Activated naive CD8-positive, alpha-beta T cell treated with anti-CD3 and anti-CD28 coated beads for 36 hours (primary cell): ENCODE data around the gene ACAP3. TPM values are rescaled to one million over a fixed set of nuclear protein-coding genes. Genes with fewer than 3 reads are reported as not detected.

Experiments
- DNase-seq: peaks from one replicate; pipeline ENCODE4 v3.0.0; 2021
- H3K27ac Mint-ChIP-seq: one replicate; pipeline ENCODE4 v1.8.0; 2022; ENCODE audit warnings: mild to moderate bottlenecking, moderate library complexity, mixed read lengths
- H3K27me3 Mint-ChIP-seq: one replicate; pipeline ENCODE4 v1.8.0; 2022; ENCODE audit warnings: mild to moderate bottlenecking, mixed read lengths
- H3K36me3 Mint-ChIP-seq: one replicate; pipeline ENCODE4 v1.8.0; 2021; ENCODE audit warnings: mild to moderate bottlenecking, mixed read lengths
- H3K4me1 Mint-ChIP-seq: one replicate; pipeline ENCODE4 v1.8.0; 2021; ENCODE audit warnings: mixed read lengths
- H3K4me3 Mint-ChIP-seq: one replicate; pipeline ENCODE4 v1.8.0; 2022; ENCODE audit warnings: mild to moderate bottlenecking, moderate library complexity, mixed read lengths
- H3K9me3 Mint-ChIP-seq: one replicate; pipeline ENCODE4 v1.8.0; 2022; ENCODE audit warnings: mixed read lengths
- total RNA-seq, 2 experiments: library from RNA; stranded (reverse); gene quantifications; one replicate each; pipeline ENCODE4 v1.2.3, GENCODE V29; 2021

ACAP3 gene
- total RNA-seq, 2 experiments from 2014 or later, result 26.6 to 28.4 TPM

- H3K4me1 Mint-ChIP-seq, result peaks cover 20% of the 10 kb centered on the region
- H3K36me3 Mint-ChIP-seq, result no peaks in the 10 kb centered on the region
- no peaks in the 10 kb centered on the region for H3K9me3 Mint-ChIP-seq
- peak overlapping the region; percentile 70 for H3K27ac Mint-ChIP-seq
- peak; percentile 82 for DNase-seq
- H3K27me3 Mint-ChIP-seq, result no peaks in the 10 kb centered on the region
- peak overlapping the region; percentile 85 for H3K4me3 Mint-ChIP-seq
Measured at GRCh38 chr1:1305300-1306069, 2.2 kb downstream of the ACAP3 start.

GRCh38 chr1:1304331-1305299 is 3.1 kb downstream of the ACAP3 start:
- H3K36me3 Mint-ChIP-seq, result no peaks in the 10 kb centered on the region
- no peaks in the 10 kb centered on the region for H3K9me3 Mint-ChIP-seq
- DNase-seq, result no peak
- H3K4me3 Mint-ChIP-seq, result peak overlapping the region; percentile 85
- no peaks in the 10 kb centered on the region for H3K27me3 Mint-ChIP-seq
- no peak overlapping the region for H3K27ac Mint-ChIP-seq
- peaks cover 20% of the 10 kb centered on the region for H3K4me1 Mint-ChIP-seq

GRCh38 chr1:1303736-1304135 is 4.0 kb downstream of the ACAP3 start:
- H3K27ac Mint-ChIP-seq, result no peak overlapping the region

GRCh38 chr1:1302951-1303509 is 4.7 kb downstream of the ACAP3 start:
- Mint-ChIP-seq H3K36me3 (no peaks in the 10 kb centered on the region), H3K27ac (no peak overlapping the region), H3K4me3 (no peak overlapping the region), H3K9me3 (no peaks in the 10 kb centered on the region), H3K4me1 (peaks cover 20% of the 10 kb centered on the region), H3K27me3 (no peaks in the 10 kb centered on the region)
- no peak for DNase-seq

More at GRCh38 chr1:1303736-1304135, 4.0 kb downstream of the ACAP3 start:
- H3K27me3 Mint-ChIP-seq, result no peaks in the 10 kb centered on the region
- H3K36me3 Mint-ChIP-seq, result no peaks in the 10 kb centered on the region
- H3K4me1 Mint-ChIP-seq, result peaks cover 20% of the 10 kb centered on the region
- no peak overlapping the region for H3K4me3 Mint-ChIP-seq
- H3K9me3 Mint-ChIP-seq, result no peaks in the 10 kb centered on the region
- DNase-seq, result no peak

- Mint-ChIP-seq H3K4me1 (peaks cover 18% of the 10 kb centered on the region), H3K27me3 (no peaks in the 10 kb centered on the region), H3K36me3 (no peaks in the 10 kb centered on the region), H3K9me3 (no peaks in the 10 kb centered on the region), H3K4me3 (no peak overlapping the region), H3K27ac (no peak overlapping the region)
- DNase-seq, result no peak
Measured at GRCh38 chr1:1302006-1302430, 5.7 kb downstream of the ACAP3 start.

GRCh38 chr1:1300352-1300739 is 7.4 kb downstream of the ACAP3 start:
- DNase-seq, result no peak
- peaks cover 5% of the 10 kb centered on the region for H3K4me1 Mint-ChIP-seq
- no peak overlapping the region for H3K27ac Mint-ChIP-seq
- no peak overlapping the region for H3K4me3 Mint-ChIP-seq
- H3K36me3 Mint-ChIP-seq, result no peaks in the 10 kb centered on the region
- H3K9me3 Mint-ChIP-seq, result no peaks in the 10 kb centered on the region
- no peaks in the 10 kb centered on the region for H3K27me3 Mint-ChIP-seq

GRCh38 chr1:1299686-1300351 is 7.9 kb downstream of the ACAP3 start:
- DNase-seq, result peak; percentile 41
- Mint-ChIP-seq H3K27ac (no peak overlapping the region), H3K27me3 (no peaks in the 10 kb centered on the region), H3K4me3 (no peak overlapping the region), H3K4me1 (peaks cover 2% of the 10 kb centered on the region), H3K36me3 (no peaks in the 10 kb centered on the region), H3K9me3 (no peaks in the 10 kb centered on the region)

GRCh38 chr1:1298861-1299685 is 8.7 kb downstream of the ACAP3 start:
- no peaks in the 10 kb centered on the region for H3K9me3 Mint-ChIP-seq
- no peaks in the 10 kb centered on the region for H3K4me1 Mint-ChIP-seq
- no peaks in the 10 kb centered on the region for H3K36me3 Mint-ChIP-seq
- DNase-seq, result no peak
- H3K27ac Mint-ChIP-seq, result no peak overlapping the region
- H3K4me3 Mint-ChIP-seq, result no peak overlapping the region
- H3K27me3 Mint-ChIP-seq, result no peaks in the 10 kb centered on the region

GRCh38 chr1:1297802-1298424 is 9.8 kb downstream of the ACAP3 start:
- H3K36me3 Mint-ChIP-seq, result no peaks in the 10 kb centered on the region

GRCh38 chr1:1296070-1297061 is 11.4 kb downstream of the ACAP3 start:
- H3K27me3 Mint-ChIP-seq, result no peaks in the 10 kb centered on the region
- DNase-seq, result no peak
- no peaks in the 10 kb centered on the region for H3K4me1 Mint-ChIP-seq
- H3K9me3 Mint-ChIP-seq, result no peaks in the 10 kb centered on the region
- no peak overlapping the region for H3K27ac Mint-ChIP-seq
- H3K4me3 Mint-ChIP-seq, result no peak overlapping the region
- H3K36me3 Mint-ChIP-seq, result no peaks in the 10 kb centered on the region

More at GRCh38 chr1:1297802-1298424, 9.8 kb downstream of the ACAP3 start:
- no peak overlapping the region for H3K27ac Mint-ChIP-seq
- H3K27me3 Mint-ChIP-seq, result no peaks in the 10 kb centered on the region
- no peak overlapping the region for H3K4me3 Mint-ChIP-seq
- no peaks in the 10 kb centered on the region for H3K4me1 Mint-ChIP-seq
- no peaks in the 10 kb centered on the region for H3K9me3 Mint-ChIP-seq
- no peak for DNase-seq

GRCh38 chr1:1295154-1295923 is 12.4 kb downstream of the ACAP3 start:
- Mint-ChIP-seq H3K4me3 (no peak overlapping the region), H3K9me3 (no peaks in the 10 kb centered on the region), H3K36me3 (no peaks in the 10 kb centered on the region), H3K27ac (no peak overlapping the region), H3K4me1 (no peaks in the 10 kb centered on the region), H3K27me3 (no peaks in the 10 kb centered on the region)
- no peak for DNase-seq

GRCh38 chr1:1294250-1294890 is 13.4 kb downstream of the ACAP3 start:
- H3K27ac Mint-ChIP-seq, result no peak overlapping the region
- no peaks in the 10 kb centered on the region for H3K36me3 Mint-ChIP-seq
- no peaks in the 10 kb centered on the region for H3K4me1 Mint-ChIP-seq

More at GRCh38 chr1:1294250-1294890, 13.4 kb downstream of the ACAP3 start:
- no peaks in the 10 kb centered on the region for H3K9me3 Mint-ChIP-seq
- DNase-seq, result no peak
- H3K4me3 Mint-ChIP-seq, result no peak overlapping the region
- no peaks in the 10 kb centered on the region for H3K27me3 Mint-ChIP-seq
